ENCODE results near the gene SIX1.
A peak's percentile ranks its signal among the peaks of the same experiment; 100 is the strongest.

The SIX1 gene

DNA sequence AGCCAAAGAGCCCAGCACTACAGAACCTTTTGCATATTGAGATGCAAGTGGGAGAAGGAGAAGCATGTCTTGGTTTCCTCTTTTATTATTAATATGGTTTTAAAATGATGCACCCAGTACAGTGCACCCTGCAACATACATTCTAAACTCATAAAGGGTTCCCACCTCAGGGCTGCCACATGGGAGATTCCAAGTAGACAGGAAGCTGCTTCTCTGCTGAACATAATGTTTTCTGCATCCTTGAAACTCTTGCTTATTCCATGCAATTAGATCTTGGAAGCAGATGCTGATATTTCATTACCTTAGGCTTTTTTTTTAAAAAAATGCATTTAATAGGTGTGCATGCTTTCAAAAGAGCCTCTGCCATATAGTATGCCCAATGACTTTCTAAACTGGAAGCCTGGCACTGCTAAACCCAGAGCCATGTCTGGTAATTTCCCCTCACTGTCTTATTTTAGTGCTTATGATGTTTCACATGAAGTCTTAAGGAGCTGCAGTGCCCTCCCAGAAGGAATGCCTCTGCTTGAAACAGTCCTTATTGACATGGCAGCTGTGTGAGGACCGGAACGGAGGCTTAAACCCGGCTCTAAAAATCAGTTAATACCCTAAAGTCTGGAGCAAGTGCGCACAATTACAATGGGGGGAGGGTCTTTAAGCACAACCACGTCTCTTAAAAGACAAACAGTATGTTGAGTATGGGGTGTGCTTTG lies 2.0 kb upstream of the SIX1 start:
- TF ChIP-seq POLR2A (IDR thresholded peaks at IDR 0.05; ENCODE audit: low read depth, low read length): no peak
- FAIRE-seq (no peak), DNase-seq (ENCODE audit: insufficient read length, low spot score) (no peak)

DNA sequence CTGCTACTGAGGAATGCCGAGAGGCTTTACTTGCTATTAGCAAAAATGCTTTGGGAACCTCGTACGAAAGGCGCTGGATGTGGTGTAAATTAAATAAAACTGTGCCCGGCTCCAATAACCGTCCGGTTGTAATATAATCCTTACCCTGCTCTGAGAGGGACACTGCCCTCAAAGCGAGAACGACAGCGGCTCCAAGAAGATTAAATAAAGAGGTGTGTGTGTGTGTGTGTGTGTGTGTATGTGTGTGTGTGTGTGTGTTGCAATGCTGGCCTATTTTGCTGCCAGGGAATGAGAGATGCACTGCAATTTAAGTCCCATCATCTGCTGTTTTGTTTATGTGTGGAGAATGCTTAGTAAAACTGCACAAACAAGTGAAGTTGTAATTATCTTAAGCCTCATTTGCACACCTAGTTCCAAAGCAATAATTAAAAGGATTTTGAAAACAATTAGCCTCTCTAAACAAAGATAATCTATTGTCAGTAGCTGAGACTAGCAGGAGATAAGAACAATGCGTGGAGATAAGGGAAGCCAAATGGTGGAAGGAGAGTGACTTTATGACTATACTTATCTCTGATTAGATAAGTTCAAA lies 1.2 kb upstream of the SIX1 start:
- TF ChIP-seq POLR2A (IDR thresholded peaks at IDR 0.05; ENCODE audit: low read depth, low read length): no peak
- DNase-seq (ENCODE audit: insufficient read length, low spot score): no peak
- no peak for FAIRE-seq

DNA sequence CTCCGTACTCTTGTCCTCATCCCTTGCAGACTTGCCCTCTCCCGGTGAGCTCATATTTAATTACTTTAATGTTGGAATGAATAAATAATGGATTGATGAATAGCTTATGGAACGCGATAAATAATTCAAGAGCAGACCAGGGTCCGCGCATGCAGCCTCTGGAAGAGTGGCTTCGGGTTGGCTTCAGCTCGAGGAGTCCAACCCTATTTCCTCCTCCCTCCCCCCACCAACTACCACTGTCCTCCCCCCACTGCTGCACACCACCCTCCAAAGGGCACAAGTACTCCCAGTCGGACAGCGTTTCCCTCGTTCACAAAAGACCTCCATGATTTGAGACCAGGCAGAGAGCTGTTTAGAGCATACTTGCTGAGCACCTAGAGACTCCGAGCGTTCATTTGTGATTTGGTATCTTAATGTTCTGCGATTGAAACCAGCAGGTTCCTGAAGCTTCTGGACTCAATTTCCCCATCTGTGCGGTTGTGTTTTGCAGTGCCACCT lies 647 bp upstream of the SIX1 start:
- no peak for TF ChIP-seq POLR2A (IDR thresholded peaks at IDR 0.05; ENCODE audit: low read depth, low read length)
- FAIRE-seq (no peak), DNase-seq (ENCODE audit: insufficient read length, low spot score) (no peak)

DNA sequence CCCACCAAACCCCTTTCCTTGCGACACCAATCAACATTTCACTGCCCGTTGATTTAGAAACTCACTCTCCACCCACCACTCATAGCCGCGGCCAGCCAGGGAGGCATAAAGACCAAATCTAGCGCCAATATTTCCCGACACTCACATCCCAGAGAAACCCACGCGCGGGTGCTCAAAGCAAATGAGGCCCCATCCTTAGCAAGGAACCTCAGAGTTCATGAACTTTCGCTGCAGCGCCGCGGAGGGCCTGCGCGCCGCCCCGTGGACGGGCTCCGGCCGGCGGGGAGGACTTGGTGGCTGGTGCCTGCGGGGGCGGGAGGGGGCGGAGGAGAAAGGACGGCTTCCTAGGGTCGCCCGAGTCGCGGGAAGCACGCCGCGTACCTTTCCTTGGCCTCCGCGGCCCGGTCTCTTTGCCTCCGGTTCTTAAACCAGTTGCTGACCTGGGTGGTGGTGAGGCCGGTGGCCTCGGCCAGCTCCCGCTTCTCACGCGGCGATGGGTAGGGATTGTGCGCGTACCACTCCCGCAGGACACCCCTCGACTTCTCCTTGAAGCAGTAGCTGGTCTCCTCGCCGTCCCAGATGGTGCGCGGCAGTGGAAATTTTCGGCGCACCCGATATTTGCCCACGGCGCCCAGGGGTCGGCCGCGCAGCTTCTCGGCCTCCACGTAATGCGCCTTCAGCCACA lies 886 bp downstream of the SIX1 start:
- no peak for DNase-seq (ENCODE audit: insufficient read length, low spot score)
- FAIRE-seq: no peak
- TF ChIP-seq POLR2A (IDR thresholded peaks at IDR 0.05; ENCODE audit: low read depth, low read length): no peak

DNA sequence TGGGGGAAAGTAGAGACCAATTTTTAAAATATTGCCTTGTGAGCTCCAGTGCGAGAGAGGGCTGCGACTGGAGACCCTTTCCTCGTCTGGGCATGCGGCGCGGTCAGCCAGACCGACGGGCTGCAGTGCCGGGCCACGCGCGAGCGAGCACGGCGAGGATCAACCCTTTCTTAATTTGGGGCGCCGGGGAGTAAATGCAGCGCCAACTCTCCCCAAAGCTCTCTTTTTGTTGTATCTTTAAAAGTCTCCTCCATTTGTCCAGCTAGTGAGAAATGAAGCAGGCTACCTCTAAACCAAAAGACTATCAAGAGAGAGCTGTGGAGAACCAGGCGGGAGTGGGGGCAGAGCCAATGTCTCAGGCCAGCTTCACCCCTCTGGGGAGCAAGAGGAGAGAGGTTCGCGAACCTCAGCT lies 1.4 kb downstream of the SIX1 start:
- FAIRE-seq: no peak
- no peak for TF ChIP-seq POLR2A (IDR thresholded peaks at IDR 0.05; ENCODE audit: low read depth, low read length)

DNA sequence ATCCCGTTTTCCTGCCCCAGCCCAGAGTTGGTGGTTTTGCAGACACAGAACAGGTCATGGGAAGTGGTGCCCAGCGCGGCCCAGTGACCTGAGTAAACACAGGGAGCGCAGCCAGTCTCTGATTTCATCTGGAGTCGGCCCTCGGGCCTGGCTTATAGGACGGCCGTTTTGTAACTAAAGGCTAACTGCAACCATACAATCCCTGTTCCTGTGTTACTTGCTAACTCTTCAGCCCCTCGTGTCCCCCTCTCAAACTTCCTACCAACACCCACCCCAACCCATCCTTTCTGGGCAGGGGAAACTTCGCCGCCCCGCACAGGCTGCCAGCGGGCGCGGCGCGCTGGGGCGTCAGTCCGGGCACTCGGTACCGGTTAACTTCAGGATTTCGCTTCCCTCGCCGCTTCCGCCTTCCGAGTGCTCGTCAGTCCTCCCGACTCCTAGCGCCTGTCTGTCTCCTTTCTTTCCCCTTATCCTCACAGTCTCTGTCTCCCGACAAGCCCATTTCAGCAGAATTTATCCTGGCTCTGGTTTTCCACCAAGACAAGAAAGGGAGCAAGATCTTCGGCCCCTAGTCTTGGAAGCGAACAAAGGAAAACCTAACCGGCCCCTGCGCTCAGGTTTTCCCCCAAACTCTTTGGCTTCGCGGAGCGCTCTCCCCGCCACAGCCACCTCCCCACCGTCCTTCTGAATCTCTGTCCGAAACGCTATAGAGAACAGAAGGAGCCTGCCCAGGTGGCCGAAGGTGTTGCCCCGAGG lies 2.0 kb downstream of the SIX1 start:
- TF ChIP-seq POLR2A (IDR thresholded peaks at IDR 0.05; ENCODE audit: low read depth, low read length): no peak
- DNase-seq (ENCODE audit: insufficient read length, low spot score): peak; percentile 48
- no peak for FAIRE-seq

More for the DNA sequence above, 1.4 kb downstream of the SIX1 start:
- no peak for DNase-seq (ENCODE audit: insufficient read length, low spot score)

DNA sequence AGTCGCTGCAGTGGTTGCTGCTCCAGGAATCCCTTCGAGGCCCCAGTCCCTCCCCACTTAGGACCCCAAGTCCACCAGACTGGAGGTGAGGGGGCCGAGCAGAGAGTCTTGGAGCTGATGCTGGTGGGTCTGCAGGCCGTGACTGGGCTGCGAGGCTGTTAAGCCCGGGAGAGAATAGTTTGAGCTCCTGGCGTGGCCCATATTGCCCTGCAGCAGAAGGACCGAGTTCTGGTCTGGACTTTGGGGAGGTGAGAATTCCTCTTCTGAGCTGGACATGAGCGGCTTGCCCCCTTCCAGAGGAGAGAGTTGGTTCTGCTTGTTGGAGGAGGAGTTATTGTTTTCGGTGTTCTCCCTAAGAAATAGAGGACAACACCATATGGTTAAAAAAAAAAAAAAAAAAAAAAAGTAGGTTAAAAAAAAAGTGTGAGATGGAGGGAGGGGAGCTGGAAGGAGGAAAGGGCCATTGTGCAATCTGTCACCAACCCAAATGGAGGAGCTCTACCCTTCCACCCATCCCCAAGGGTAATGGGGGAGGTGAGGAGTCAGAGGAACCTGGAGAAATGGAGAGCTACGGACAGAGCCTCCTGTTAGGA lies 3.0 kb downstream of the SIX1 start:
- no peak for TF ChIP-seq POLR2A (IDR thresholded peaks at IDR 0.05; ENCODE audit: low read depth, low read length)
- DNase-seq (ENCODE audit: insufficient read length, low spot score): no peak
- no peak for FAIRE-seq

DNA sequence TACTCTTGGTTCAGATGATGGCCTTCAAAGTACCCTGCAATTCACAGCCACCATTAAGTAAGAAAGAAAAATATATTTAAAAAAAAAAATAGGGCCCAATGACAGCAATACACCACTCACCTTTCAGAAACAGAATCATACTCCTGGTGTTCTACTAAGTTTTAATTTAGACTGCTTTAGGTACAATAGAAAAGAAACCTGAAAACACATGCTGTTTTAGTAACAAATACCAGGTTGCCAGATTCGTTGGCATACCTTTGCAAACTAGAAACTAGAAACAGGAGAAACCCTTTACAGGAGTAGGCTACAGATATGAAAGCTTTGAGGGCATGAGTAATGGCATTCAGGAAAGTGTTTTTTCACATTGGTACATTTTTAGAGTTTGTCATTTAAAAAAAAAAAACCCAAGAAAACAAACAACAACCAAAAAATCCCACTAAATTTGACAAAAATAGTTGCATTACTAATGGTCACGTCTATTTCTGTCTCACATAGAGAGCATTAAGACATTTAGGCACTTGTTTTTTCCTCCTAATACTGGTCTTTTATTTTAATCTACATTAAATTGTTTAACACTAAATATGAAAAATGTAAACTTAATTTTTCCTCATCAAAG lies 4.0 kb downstream of the SIX1 start:
- FAIRE-seq (no peak), DNase-seq (ENCODE audit: insufficient read length, low spot score) (no peak)
- no peak for TF ChIP-seq POLR2A (IDR thresholded peaks at IDR 0.05; ENCODE audit: low read depth, low read length)

DNA sequence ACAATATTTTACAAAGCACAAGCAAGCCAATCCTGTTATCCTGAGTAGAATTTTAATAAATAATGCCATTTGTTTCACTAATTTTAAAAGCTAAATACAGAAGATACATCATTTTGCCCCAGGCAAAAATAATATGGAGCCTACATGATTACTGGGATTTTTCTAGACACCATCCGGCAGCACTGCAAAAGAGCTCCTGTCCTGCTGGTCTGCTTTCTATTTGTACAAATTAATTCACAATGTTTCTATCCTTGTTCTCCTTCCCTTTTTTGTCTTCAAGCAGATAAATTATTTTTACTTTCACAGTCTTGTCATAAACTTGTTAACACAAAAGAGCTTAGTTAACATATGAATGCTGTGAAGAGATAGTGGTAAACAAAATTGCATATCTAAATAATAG lies 4.6 kb downstream of the SIX1 start:
- no peak for TF ChIP-seq POLR2A (IDR thresholded peaks at IDR 0.05; ENCODE audit: low read depth, low read length)
- DNase-seq (ENCODE audit: insufficient read length, low spot score) (no peak), FAIRE-seq (no peak)

DNA sequence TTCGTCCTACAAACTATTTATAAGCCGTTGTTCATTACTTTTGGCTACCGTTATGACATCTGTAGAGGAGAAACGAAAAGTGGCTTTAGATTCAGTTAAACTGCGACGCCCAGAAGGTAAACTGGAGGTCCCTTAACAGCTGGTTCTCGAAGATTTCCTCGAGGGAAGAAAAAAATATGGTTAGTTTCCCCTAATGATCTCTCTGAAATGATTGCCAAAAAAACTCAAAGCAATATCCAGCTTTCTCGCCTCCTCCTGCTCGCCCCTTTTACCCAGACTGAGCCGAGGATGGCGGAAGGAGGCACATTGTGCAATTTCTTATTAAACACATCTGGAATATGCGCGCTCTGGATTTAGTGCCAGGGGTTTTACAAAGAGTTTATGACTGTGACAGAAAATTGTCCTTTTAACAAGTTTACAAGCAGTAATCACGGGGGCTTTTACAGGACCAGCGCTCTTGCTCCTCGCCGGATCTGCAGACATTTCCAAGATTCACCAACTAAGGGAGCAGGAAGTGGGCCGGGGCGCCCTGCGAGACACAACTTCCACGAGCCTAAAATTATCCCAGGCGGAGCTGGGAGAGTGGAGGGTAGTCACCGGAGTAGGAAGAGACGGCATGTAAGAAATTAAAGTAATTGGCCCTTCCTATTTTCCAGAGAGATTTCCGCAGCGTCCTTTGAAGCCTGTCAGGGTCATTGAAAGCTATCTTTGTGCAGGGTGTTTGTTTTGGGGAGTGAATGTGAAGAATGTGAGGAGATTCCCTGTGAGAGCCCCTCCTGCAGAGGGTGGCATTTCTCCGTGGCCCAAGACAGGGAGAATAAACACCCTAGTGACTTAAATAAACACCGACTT lies 5.6 kb downstream of the SIX1 start:
- no peak for TF ChIP-seq POLR2A (IDR thresholded peaks at IDR 0.05; ENCODE audit: low read depth, low read length)
- FAIRE-seq: no peak

DNA sequence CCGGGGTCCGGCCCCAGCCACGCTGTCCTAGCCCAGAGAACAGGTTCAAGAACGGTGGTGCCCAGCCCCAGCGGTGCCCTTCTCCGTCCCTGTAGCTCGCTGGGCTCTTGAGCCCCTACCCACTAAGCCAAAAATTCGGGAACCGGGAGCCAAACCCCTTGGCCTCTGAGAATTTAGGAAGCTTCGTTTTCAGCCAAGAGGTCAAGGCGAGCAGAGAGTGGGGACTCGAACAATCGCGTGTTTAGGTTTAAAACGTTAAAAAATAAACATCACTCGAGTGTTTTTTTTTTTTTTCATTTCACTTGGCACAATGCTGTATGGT lies 6.2 kb downstream of the SIX1 start:
- FAIRE-seq (no peak), DNase-seq (ENCODE audit: insufficient read length, low spot score) (no peak)
- TF ChIP-seq POLR2A (IDR thresholded peaks at IDR 0.05; ENCODE audit: low read depth, low read length): no peak

More for the DNA sequence above, 5.6 kb downstream of the SIX1 start:
- no peak for DNase-seq (ENCODE audit: insufficient read length, low spot score)

DNA sequence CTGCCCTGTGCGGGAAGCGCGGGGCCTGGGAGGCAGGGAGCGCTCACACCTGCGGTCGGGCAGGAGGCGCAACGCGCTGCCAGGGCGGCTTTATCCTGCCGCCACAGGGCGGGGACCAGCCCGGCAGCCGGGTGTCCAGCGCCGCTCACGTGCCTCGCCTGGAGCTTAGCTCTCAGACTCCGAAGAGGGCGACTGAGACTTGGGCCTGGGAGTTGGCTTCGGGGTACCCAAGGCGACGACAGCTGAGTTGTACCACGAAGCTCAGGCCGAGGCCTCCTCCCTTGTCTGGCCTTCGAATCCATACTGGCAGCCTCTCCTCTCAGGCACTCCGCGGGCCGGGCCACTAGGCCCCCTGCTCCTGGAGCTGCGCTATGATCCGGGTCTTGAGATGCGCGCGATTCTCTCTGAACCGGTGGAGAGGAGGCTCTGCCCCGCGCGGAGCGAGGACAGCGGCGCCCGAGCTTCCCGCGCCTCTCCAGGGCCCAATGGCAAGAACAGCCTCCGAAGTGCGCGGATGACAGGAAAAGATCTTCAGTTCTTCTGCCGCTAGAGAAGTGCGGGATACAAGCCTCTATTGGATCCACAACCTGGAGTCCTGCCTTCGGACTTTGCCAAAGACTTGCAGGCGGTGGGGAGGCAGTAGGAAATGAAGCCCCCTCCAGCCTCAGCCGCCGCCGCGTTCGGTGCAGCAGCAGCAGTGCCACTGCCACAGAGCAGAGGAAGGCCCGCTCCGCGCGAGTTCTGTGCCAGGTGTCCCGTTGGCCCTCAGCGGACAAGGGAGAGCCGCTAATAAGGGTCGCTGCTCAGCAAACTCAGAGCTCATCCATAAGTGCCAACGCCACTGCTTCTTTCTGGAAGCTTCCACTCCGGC lies 6.8 kb downstream of the SIX1 start:
- FAIRE-seq (no peak), DNase-seq (ENCODE audit: insufficient read length, low spot score) (no peak)
- no peak for TF ChIP-seq POLR2A (IDR thresholded peaks at IDR 0.05; ENCODE audit: low read depth, low read length)

Data from H54 (cell line).